ENCODE results near the gene POU3F2. TPM values are rescaled to one million over a fixed set of nuclear protein-coding genes. Genes with fewer than 3 reads are reported as not detected.

The POU3F2 gene
- total and polyA plus RNA-seq, 2 donors (not counting 1 experiment from before 2014, with no cell fraction given): not detected

- no peaks in the 10 kb centered on the region for H3K9me3 Mint-ChIP-seq (ENCODE audit: insufficient read depth)
- DNase-seq (peak; percentile 17), ATAC-seq (ENCODE audit: low read depth) (no peak)
- H3K27me3 Mint-ChIP-seq: peaks cover 73% of the 10 kb centered on the region
- POLR2A ChIA-PET: no interaction called here
- Histone ChIP-seq H2AFZ (ENCODE audit: insufficient read depth, low read depth, low read length, poor library complexity, severe bottlenecking) (no peak overlapping the region), H3K4me1 (ENCODE audit: control insufficient read depth in 2 of 2, insufficient read depth in 2 of 2, low read length in 2 of 2) (peaks cover 30 to 55% of the 10 kb centered on the region in 2 donors), H4K20me1 (ENCODE audit: control insufficient read depth, insufficient read depth, low read length, poor library complexity, severe bottlenecking) (no peaks in the 10 kb centered on the region), H3K79me2 (ENCODE audit: control insufficient read depth, insufficient read depth, low read length) (no peaks in the 10 kb centered on the region), H3K4me3 (ENCODE audit: control extremely low read depth in 1 of 5, extremely low read depth in 1 of 5, insufficient read depth in 1 of 5, low read depth in 2 of 5, low read length in 4 of 5) (no peak overlapping the region), H3K9me3 (ENCODE audit: control extremely low read depth in 1 of 3, control insufficient read depth in 2 of 3, insufficient read depth in 1 of 3, low read length in 2 of 3) (peaks cover 0 to 50% (median 0%) of the 10 kb centered on the region in 3 donors), H3K4me2 (replicated peaks; ENCODE audit: low read depth, low read length, poor library complexity, severe bottlenecking) (peak overlapping the region; percentile 22), H3K9ac (ENCODE audit: low read length) (no peak overlapping the region), H3K27ac (ENCODE audit: low read length in 2 of 2) (no peak overlapping the region), H3K36me3 (replicated peaks in 1 of 2; ENCODE audit: control extremely low read depth in 1 of 2, control insufficient read depth in 1 of 2, extremely low read depth in 1 of 2, insufficient read depth in 2 of 2, low read length in 1 of 2) (no peaks in the 10 kb centered on the region), H3K27me3 (replicated peaks in 1 of 4; ENCODE audit: control extremely low read depth in 1 of 4, control insufficient read depth in 3 of 4, insufficient read depth in 4 of 4, low read length in 3 of 4) (peaks cover 5 to 91% (median 79%) of the 10 kb centered on the region in 4 experiments)
- no peak overlapping the region for H3K27ac Mint-ChIP-seq
- TF ChIP-seq EZH2 (IDR thresholded peaks at IDR 0.05; ENCODE audit: borderline replicate concordance, insufficient read depth, low read depth, low read length, poor library complexity, severe bottlenecking): no peak
- no peak for TF ChIP-seq CTCF (IDR thresholded peaks at IDR 0.05)
- no peak overlapping the region for H3K4me3 Mint-ChIP-seq
- CTCF ChIA-PET: interaction anchor here (0.7 to 0.9 kb wide), 2 partner anchors 18 to 80 kb away, joined by 3 read pairs; no protein-coding TSS in a partner anchor
- WGBS (ENCODE audit: insufficient coverage): 10% methylated on average over 34 of the region's 44 CpGs
- peaks cover 37% of the 10 kb centered on the region for H3K4me1 Mint-ChIP-seq
- intact Hi-C loops (cut with micrococcal nuclease): loop anchor here (5.0 kb wide), 1 partner anchor 785 kb away; no protein-coding TSS in a partner anchor
These were observed 6.8 kb upstream of the POU3F2 start for GRCh38 chr6:98827295-98828159.

Measured in B cell (primary cell).